ENCODE results near the gene PODXL2.

DNA sequence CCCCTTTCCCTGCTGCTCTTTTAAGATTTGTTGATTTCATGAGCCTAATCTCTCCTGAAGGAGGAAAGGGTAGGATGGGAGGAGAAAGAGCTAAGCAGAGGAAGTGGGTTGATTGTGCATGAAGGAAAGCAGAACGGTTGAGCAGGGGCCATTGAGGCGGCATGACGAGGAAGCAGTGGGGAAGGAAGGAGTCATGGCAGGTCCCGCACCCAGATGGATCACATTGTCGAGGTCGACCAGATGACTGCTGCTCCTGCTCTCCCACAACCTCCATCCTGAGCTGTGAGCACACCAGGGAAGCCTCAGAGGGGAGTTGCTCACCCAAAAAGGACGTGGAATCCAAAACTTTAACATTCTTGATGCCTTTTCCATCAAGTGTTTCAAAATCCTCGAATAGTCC, 86.5 kb downstream of the PODXL2 start:
- TF ChIP-seq, protein P1, sequence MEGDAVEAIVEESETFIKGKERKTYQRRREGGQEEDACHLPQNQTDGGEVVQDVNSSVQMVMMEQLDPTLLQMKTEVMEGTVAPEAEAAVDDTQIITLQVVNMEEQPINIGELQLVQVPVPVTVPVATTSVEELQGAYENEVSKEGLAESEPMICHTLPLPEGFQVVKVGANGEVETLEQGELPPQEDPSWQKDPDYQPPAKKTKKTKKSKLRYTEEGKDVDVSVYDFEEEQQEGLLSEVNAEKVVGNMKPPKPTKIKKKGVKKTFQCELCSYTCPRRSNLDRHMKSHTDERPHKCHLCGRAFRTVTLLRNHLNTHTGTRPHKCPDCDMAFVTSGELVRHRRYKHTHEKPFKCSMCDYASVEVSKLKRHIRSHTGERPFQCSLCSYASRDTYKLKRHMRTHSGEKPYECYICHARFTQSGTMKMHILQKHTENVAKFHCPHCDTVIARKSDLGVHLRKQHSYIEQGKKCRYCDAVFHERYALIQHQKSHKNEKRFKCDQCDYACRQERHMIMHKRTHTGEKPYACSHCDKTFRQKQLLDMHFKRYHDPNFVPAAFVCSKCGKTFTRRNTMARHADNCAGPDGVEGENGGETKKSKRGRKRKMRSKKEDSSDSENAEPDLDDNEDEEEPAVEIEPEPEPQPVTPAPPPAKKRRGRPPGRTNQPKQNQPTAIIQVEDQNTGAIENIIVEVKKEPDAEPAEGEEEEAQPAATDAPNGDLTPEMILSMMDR (conservative IDR thresholded peaks at IDR 0.05; ENCODE audit: low read depth in 2 of 2), result no peak
- TF ChIP-seq POLR2AphosphoS5 (IDR thresholded peaks at IDR 0.05; ENCODE audit: low read depth) (no peak), EZH2 (IDR thresholded peaks at IDR 0.05; ENCODE audit: low read depth, unreplicated experiment) (no peak), ZNF331 (CRISPR knock-in tag; IDR thresholded peaks at IDR 0.05; ENCODE audit: low read depth) (no peak), CREB1 (CRISPR knock-in tag; IDR thresholded peaks at IDR 0.05; ENCODE audit: low read depth) (no peak), EZH2phosphoT487 (IDR thresholded peaks at IDR 0.05; ENCODE audit: unreplicated experiment) (no peak), NANOG (IDR thresholded peaks at IDR 0.05; ENCODE audit: borderline replicate concordance) (no peak), STAT1 (IDR thresholded peaks at IDR 0.05; ENCODE audit: unreplicated experiment) (no peak), JUNB (IDR thresholded peaks at IDR 0.05; ENCODE audit: unreplicated experiment) (no peak)
- TF ChIP-seq, protein P2, sequence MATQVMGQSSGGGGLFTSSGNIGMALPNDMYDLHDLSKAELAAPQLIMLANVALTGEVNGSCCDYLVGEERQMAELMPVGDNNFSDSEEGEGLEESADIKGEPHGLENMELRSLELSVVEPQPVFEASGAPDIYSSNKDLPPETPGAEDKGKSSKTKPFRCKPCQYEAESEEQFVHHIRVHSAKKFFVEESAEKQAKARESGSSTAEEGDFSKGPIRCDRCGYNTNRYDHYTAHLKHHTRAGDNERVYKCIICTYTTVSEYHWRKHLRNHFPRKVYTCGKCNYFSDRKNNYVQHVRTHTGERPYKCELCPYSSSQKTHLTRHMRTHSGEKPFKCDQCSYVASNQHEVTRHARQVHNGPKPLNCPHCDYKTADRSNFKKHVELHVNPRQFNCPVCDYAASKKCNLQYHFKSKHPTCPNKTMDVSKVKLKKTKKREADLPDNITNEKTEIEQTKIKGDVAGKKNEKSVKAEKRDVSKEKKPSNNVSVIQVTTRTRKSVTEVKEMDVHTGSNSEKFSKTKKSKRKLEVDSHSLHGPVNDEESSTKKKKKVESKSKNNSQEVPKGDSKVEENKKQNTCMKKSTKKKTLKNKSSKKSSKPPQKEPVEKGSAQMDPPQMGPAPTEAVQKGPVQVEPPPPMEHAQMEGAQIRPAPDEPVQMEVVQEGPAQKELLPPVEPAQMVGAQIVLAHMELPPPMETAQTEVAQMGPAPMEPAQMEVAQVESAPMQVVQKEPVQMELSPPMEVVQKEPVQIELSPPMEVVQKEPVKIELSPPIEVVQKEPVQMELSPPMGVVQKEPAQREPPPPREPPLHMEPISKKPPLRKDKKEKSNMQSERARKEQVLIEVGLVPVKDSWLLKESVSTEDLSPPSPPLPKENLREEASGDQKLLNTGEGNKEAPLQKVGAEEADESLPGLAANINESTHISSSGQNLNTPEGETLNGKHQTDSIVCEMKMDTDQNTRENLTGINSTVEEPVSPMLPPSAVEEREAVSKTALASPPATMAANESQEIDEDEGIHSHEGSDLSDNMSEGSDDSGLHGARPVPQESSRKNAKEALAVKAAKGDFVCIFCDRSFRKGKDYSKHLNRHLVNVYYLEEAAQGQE (IDR thresholded peaks at IDR 0.05; ENCODE audit: unreplicated experiment), result no peak
